ENCODE results near the gene C1QTNF9B.
"Not testable (repeated sequence)": the region's sequence is repeated elsewhere in the genome, so short reads cannot be mapped to it uniquely, and the experiment has no call there.

Gene C1QTNF9B

DNA sequence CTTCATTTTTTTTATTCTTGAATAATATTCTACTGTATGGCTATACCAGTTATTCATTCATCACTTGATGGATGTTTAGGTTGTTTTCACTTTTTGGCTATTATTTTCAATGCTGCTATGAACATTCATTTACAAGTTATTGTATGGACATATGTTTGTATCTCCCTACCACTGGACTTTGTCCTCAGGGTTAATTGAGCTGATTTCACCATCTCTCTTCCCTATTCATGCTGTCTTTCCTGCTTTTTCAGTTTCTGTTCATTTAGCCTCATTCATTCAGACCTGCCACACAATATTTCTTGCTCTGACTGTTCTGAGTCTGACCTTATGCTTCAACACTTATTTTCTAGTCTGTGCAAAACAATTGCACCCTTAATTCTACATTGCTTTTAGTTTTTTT, 12.3 kb upstream of the C1QTNF9B start:
- Mint-ChIP-seq H3K27me3 (peaks cover 7% of the 10 kb centered on the region), H3K4me1 (no peaks in the 10 kb centered on the region), H3K9me3 (no peaks in the 10 kb centered on the region), H3K36me3 (no peaks in the 10 kb centered on the region), H3K27ac (no peak overlapping the region), H3K4me3 (no peak overlapping the region)
- ATAC-seq (ENCODE audit: low read depth), result no peak
- DNase-seq (ENCODE audit: low spot score in 2 of 2), result no peak

DNA sequence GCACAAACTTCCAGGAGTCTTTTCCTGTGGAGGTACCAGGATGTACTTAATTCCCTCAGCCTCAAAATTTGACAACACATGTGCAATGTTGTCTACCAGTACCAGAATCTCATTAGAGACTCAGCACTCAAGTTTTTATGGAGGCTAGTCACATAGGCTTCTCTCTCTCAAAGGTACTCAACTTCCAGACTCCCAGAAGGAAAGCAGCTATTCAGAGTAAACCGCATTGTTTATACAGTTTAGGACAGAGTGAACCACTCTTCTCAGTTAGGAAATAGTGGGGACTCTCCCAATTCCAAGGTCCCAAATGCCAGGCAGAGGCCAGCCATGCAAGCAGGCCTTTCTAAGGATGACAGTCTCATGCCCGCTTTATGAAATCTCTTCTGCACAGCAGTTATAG, 8.5 kb upstream of the C1QTNF9B start:
- ATAC-seq (ENCODE audit: low read depth) (no peak), DNase-seq (ENCODE audit: low spot score in 2 of 2) (no peak)
- Mint-ChIP-seq H3K9me3 (no peaks in the 10 kb centered on the region), H3K27me3 (peaks cover 11% of the 10 kb centered on the region), H3K27ac (no peak overlapping the region), H3K36me3 (no peaks in the 10 kb centered on the region), H3K4me3 (no peak overlapping the region), H3K4me1 (peaks cover 2% of the 10 kb centered on the region)

DNA sequence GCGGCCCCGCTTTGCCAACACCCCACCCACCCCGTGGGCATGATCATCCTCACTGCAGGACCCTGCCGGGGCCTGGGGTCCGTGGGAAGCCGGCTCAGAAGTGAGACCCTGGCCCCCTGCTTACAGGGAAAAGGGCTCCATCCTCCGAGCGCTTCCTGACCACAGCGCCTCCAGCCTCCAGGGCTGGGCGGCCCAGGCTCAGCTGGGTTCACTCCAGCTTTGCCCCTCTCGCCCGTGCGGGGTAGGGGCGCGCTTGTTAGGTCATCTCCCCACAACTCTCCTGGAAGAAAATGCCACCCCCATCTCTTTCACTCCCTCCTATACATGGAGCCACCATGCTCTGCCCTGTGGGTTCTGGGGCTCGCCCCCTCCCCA, 6.6 kb upstream of the C1QTNF9B start:
- Mint-ChIP-seq H3K4me1 (peaks cover 2% of the 10 kb centered on the region), H3K27me3 (peaks cover 9% of the 10 kb centered on the region), H3K9me3 (no peaks in the 10 kb centered on the region), H3K4me3 (no peak overlapping the region), H3K27ac (no peak overlapping the region), H3K36me3 (no peaks in the 10 kb centered on the region)
- no peak for DNase-seq (ENCODE audit: low spot score in 2 of 2)
- ATAC-seq (ENCODE audit: low read depth), result no peak

DNA sequence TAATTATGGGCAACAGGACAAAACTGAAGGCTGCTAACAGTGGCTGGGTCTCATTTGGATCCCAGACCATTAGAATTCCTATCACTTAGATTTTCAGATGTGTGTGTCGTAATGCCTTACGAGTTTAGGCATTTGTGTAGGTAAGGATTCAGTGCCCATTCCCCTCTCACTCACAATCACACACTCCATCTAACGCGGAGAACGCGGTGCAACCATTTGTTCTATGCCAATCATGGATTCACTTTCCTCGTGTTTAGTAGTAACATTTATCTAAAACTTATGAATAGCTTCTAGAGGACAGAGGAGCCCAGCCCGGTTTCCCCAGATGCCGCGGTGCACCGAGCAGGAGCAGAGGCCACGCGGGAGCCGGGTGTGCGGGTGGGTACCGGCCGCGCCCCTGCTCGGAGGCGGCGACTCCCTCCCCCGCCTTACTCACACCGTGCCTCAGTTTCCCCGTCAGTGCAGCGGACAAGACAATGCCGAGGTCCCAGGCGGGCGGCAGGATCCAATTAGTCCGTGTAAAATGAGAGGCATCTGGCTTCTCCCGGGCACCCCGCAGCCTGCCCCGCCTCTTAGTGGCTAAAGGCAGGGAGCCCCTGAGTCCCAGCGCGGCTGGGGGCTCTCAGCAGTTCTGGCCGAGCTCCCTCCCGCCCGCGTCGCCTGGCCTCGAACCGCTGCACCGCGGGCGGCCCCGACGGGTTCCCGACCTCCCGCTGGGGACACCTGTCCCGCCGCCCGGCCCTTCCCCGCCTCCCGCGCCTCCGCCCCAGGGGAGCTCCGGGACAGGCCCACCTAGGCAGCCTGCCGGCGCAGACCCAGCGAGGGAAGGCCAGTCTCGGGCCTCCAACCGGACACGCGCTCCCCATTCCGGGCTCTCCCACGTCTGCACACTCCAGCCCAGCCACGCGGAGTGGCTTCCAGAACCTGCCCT, 5.9 kb upstream of the C1QTNF9B start:
- Mint-ChIP-seq H3K9me3 (no peaks in the 10 kb centered on the region), H3K4me1 (peaks cover 2% of the 10 kb centered on the region), H3K36me3 (no peaks in the 10 kb centered on the region), H3K4me3 (no peak overlapping the region), H3K27me3 (peaks cover 9% of the 10 kb centered on the region), H3K27ac (no peak overlapping the region)
- DNase-seq (ENCODE audit: low spot score in 2 of 2), result no peak
- peak; percentile 6 for ATAC-seq (ENCODE audit: low read depth)

DNA sequence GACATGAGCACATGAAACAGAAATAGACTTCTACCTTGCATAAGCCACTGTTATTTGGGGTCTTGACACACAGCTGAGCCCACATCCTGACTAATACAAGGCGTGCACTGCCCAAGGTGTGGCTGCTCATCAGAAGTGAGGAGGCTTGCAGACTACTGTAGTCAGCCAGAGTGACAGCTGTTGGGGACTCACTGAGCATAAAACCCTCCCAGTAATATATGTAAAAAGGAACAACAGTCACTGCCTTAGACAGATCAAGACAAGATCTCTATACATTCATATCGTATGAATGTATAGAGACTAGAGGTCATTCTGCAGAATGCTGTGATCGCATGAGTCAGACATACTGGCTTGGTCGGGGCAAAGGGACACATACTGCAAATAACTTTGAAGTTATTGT, 4.1 kb upstream of the C1QTNF9B start:
- Mint-ChIP-seq H3K27me3 (peaks cover 7% of the 10 kb centered on the region), H3K9me3 (no peaks in the 10 kb centered on the region), H3K4me3 (no peak overlapping the region), H3K36me3 (no peaks in the 10 kb centered on the region), H3K4me1 (peaks cover 2% of the 10 kb centered on the region), H3K27ac (no peak overlapping the region)
- ATAC-seq (ENCODE audit: low read depth), result no peak
- no peak for DNase-seq (ENCODE audit: low spot score in 2 of 2)

DNA sequence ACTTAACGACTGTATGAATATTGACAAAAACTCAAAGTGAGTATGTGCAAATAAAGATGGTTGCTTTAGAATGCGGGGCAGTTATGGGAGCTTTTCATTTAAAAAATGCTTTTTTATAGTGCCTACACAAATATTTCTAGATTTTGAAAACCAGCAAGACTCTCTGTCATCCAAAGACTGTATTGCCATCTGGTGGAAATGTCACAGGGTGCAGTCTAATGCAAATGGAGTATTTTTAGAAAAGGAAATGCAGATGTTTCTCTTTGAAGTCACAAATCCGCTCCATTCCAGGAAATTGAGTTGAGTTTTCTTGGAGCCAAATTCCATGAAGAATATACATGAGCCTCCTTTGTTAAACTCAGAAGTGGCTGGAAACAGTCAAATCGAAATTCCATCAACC, 2.3 kb upstream of the C1QTNF9B start:
- Mint-ChIP-seq H3K27ac (no peak overlapping the region), H3K4me1 (peaks cover 2% of the 10 kb centered on the region), H3K27me3 (peaks cover 8% of the 10 kb centered on the region), H3K9me3 (no peaks in the 10 kb centered on the region), H3K4me3 (no peak overlapping the region), H3K36me3 (no peaks in the 10 kb centered on the region)
- DNase-seq (ENCODE audit: low spot score in 2 of 2), result peak; percentile 24 to 32
- ATAC-seq (ENCODE audit: low read depth), result peak; percentile 69

DNA sequence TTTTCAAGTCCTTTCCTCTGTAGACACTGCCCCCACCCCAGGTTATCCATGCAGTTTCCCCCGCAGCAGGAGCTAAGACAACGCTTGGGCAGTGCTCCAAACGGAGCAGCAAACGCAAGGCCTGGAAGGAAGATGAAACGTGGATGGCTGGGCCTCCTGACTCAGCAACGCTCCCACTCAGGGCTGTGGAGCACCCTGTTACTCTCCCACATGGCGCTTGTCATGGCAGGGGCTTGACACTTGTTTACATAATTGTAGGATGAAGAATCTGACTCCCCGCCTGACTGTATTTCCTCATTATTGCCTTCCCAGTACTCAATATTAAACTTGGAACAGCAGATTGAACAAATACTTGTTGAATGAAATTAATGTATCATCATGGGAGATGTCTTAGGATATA, 799 bp upstream of the C1QTNF9B start:
- Mint-ChIP-seq H3K27ac (no peak overlapping the region), H3K27me3 (peaks cover 6% of the 10 kb centered on the region), H3K36me3 (no peaks in the 10 kb centered on the region), H3K4me3 (no peak overlapping the region), H3K9me3 (no peaks in the 10 kb centered on the region), H3K4me1 (no peaks in the 10 kb centered on the region)
- no peak for ATAC-seq (ENCODE audit: low read depth)
- DNase-seq (ENCODE audit: low spot score in 2 of 2), result no peak

DNA sequence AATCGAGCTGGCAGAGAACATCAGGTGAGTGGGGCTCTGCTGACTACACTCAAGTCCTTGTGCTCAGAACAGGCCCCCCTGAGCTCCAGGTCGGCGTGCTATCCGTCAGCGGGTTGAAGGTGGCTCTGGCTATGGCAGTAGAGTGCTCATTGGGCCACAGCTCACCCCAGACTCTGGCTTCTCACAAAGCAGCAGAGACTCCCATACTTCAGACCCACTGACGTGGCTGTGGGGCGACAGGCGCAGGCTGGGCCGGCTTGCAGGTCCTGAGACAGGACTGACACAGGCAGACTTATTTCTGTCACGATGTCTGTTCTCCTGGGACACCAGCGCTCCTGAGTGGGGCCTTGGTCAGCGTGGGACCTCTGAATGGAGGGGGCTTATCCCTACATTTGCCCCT, 2.6 kb downstream of the C1QTNF9B start:
- H3K4me3 Mint-ChIP-seq; H3K9me3 Mint-ChIP-seq; DNase-seq (ENCODE audit: low spot score in 2 of 2); H3K27ac Mint-ChIP-seq; H3K27me3 Mint-ChIP-seq; H3K4me1 Mint-ChIP-seq; H3K36me3 Mint-ChIP-seq; ATAC-seq (ENCODE audit: low read depth): not testable (repeated sequence)

DNA sequence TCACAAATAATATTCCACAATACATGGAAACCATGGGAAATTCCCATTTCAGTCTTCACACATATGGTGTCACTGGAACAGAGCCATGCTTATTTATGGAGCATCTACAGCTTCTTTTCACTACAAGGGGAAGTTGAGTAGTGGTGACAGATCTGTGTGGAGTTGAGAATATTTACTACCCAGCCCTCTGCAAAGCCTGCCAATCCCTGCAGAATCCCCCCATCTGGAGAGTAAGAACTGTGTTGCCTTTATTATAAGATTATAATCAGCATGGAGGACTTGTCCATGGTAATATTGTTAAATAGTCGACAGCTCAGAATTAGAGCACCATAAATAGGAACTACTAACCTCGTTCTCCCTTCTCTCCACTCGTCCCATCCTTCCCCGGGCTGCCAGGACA, 3.5 kb downstream of the C1QTNF9B start:
- not testable (repeated sequence) for H3K9me3 Mint-ChIP-seq; ATAC-seq (ENCODE audit: low read depth); DNase-seq (ENCODE audit: low spot score in 2 of 2); H3K36me3 Mint-ChIP-seq; H3K27ac Mint-ChIP-seq; H3K4me3 Mint-ChIP-seq; H3K27me3 Mint-ChIP-seq
- peaks cover 13% of the 10 kb centered on the region for H3K4me1 Mint-ChIP-seq

DNA sequence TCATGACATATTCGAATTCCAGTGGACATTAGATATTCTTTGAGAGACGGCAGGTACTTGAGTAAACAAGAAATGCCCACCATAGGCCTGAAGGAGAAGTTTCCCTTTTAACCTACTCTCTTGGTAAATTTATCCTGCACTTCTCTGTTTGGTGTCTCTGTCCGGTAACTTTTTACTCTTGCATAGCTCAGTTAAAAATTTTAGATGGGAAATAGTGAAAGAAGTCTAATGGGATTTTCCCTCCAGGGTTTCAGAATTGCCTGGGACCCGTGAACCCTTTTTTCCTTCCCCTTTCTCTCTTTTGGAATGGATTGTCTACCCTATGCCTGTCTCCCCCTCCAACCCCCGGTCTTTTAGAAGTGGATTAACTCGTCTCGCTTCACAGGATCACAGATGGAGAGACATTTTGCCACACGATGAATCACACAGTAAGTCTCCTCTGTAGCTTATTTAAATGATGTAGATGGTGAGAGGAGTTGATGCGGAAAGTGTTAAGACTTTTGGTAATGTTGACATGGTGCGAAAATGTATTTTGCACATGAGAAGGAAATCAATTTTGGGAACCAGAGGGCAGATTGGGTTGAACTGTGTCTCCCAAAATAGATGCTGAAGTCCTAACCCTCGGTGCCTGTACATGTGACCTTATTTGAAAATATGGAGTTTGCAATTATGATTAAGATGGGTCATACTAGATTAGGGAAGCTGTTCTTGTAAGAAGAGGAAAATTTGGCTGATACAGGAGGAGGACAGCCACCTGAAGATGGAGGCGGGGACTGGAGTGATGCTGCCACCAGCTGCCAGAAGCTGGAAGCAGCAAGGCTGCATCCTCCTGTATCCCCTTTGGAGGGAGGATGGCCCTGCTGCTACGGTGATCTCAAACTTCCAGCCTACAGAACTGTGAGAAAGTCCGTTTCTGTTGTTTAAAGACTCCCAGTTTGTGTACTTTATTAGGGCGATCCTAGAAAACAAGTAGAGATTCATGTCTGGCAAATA, 7.4 kb downstream of the C1QTNF9B start:
- H3K9me3 Mint-ChIP-seq, result no peaks in the 10 kb centered on the region
- H3K36me3 Mint-ChIP-seq, result peaks cover 3% of the 10 kb centered on the region
- H3K4me3 Mint-ChIP-seq, result peak overlapping the region; percentile 98
- no peaks in the 10 kb centered on the region for H3K27me3 Mint-ChIP-seq
- DNase-seq (ENCODE audit: low spot score in 2 of 2), result no peak
- peaks cover 21% of the 10 kb centered on the region for H3K4me1 Mint-ChIP-seq
- no peak for ATAC-seq (ENCODE audit: low read depth)
- peak overlapping the region; percentile 93 for H3K27ac Mint-ChIP-seq

DNA sequence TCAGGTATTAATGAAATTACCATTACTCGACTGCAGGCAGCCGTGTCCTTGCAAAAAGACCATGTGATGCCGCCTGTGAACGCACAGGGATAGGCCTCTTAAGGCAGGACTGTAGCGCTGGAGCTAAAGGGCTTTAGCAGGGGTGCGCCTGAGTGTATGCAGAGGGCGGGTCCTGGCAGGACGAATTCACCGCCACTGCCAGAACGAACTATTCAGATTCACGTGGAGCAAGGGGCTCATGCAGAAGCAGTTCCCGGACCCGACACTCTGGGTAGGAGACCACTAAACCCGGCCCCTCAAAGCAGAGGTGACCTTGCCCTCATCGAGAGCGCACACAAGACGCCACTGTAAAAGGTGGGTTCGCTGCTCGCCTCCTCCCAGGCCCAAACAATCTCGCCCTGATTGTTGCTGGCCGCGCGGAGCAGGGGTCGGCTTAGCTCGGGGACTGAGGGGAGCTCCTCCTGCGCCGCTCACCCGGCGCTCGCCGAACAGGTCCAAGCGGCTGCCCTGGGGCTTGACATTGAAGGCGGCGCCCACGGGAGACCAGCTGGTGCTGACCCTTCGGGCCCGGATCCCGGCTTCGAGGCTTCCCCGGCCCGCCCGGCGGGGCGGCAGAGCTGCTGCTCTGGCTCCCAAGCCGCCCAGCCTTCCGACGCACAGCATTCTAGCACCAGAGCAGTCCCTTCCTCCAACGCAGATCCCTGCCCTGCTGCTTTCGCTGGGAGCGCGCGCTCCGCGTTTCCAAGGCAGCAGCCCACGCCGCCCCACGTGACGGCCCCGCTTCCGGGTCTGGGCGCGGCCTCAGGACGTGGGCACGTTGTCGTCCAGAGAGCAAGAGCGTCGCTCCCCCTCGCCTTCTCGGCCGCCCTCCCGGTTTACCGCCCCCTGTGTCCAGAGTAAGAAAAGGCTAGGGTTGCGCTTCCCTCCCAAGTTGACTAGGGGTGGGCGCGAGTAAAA, 8.4 kb downstream of the C1QTNF9B start, which contains the start of gene MIPEP:
Gene MIPEP, minus strand, starts transcription at position 743 of the 957 bp plus-strand sequence. Its CDS starts 80 bp downstream, at position 663.
- peak within 1 kb of the TSS; percentile 98 for H3K4me3 Mint-ChIP-seq
- H3K36me3 Mint-ChIP-seq, result peaks cover 5% of the 10 kb centered on the region
- H3K4me1 Mint-ChIP-seq, result peaks cover 21% of the 10 kb centered on the region
- H3K27me3 Mint-ChIP-seq, result no peaks in the 10 kb centered on the region
- H3K9me3 Mint-ChIP-seq, result no peaks in the 10 kb centered on the region
- peak within 1 kb of the TSS; percentile 93 for H3K27ac Mint-ChIP-seq
- peak; percentile 95 for ATAC-seq (ENCODE audit: low read depth)
- DNase-seq (ENCODE audit: low spot score in 2 of 2), result peak; percentile 77 to 78

DNA sequence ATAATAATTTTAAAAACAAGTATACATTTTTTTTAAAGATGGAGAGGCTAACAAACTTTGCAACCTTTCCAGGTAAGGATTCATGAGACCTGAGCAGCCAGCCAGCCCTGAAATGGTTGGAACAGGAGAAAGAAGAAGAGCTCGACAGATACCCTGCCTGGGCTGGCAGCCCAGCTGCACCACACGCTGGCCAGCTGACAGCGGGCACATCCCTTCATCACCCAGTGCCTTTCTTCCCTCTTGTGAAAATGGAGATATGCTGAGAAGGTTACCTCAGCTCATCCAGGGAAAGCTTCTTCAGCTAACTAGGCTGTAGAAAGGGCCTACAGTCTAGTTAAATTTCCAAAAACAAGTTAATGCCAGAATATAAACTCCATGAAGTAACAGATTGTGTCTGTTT, 12.9 kb downstream of the C1QTNF9B start:
- H3K9me3 Mint-ChIP-seq; DNase-seq (ENCODE audit: low spot score in 2 of 2); H3K4me3 Mint-ChIP-seq; ATAC-seq (ENCODE audit: low read depth); H3K27me3 Mint-ChIP-seq; H3K27ac Mint-ChIP-seq: not testable (repeated sequence)
- Mint-ChIP-seq H3K36me3 (peaks cover 18% of the 10 kb centered on the region), H3K4me1 (peaks cover 11% of the 10 kb centered on the region)

DNA sequence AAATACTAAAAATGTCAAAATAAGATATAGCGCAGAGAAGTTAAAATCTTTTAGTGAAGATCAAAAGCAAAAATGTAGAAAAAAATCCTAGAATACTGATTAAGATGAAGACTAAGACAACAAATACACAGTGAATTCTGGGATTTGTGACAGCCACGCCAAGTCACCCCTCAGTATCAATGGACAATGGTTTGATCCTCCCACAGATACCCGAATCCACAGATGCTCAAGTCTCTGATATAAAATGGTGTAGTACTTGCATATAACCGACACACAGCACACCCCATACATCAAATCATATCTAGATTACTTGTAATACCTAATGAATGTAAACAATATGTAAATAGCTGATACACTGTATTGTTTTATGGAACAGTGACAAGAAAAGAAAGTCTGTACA, 14.0 kb downstream of the C1QTNF9B start:
- Mint-ChIP-seq H3K36me3 (peaks cover 22% of the 10 kb centered on the region), H3K4me1 (peaks cover 6% of the 10 kb centered on the region), H3K27ac (no peak overlapping the region), H3K27me3 (no peaks in the 10 kb centered on the region), H3K4me3 (no peak overlapping the region), H3K9me3 (no peaks in the 10 kb centered on the region)
- DNase-seq (ENCODE audit: low spot score in 2 of 2), result no peak
- no peak for ATAC-seq (ENCODE audit: low read depth)
